Islet precursor cell (in vitro differentiated cells): ENCODE results near the gene RBM44.
"Not testable (repeated sequence)": the region's sequence is repeated elsewhere in the genome, so short reads cannot be mapped to it uniquely, and the experiment has no call there.

Experiments
- DNase-seq: peaks from one replicate; pipeline ENCODE4 v3.0.0-alpha.2; 2018

Gene RBM44

DNA sequence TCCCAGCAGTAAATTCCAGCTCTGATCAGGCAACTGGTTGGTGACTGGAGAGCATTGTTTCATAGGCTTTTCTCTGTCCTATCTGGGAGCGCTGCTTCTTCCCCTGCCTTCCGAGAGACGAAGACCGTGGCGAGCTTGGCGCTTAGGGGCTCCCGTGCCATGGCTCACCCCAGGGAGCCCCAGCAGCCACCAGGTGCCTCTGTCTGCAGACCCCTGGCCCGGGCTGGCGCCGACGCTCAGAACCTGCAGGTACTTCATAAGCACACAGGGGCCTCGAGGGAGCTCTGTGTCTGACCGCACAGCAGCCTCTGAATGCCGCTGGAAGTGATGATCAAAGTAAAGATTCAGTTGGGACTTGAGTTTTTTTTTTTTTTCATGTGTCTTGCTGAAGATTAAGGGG is 19.1 kb upstream of the RBM44 start:
- no peak for DNase-seq

DNA sequence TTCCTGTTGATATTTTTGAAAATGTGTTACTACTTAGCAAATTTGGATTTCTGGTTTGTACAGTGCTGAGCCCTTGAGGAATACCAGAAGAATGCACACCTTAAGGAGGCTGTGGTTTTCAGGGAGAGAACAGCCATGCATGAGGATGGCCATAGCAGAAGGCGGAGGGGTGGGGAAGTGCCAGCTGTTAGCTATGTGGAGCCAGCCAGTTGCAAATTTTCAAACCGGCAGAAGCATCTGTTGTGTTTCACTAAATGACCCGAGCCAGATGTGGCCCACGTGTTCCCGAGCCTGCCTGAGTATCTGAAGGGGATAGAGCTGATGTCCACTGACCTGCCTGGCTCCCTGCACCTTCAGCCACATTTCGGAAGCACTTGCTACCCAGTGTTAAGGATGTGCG is 16.4 kb upstream of the RBM44 start:
- no peak for DNase-seq

DNA sequence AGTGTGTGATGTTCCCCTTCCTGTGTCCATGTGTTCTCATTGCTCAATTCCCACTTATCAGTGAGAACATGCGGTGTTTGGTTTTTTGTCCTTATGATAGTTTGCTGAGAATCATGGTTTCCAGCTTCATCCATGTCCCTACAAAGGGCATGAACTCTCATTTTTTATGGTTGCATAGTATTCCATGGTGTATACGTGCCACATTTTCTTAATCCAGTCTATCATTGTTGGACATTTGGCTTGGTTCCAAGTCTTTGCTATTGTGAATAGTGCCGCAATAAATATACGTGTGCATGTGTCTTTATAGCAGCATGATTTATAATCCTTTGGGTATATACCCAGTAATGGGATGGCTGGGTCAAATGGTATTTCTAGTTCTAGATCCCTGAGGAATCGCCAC is 14.9 kb upstream of the RBM44 start:
- not testable (repeated sequence) for DNase-seq

DNA sequence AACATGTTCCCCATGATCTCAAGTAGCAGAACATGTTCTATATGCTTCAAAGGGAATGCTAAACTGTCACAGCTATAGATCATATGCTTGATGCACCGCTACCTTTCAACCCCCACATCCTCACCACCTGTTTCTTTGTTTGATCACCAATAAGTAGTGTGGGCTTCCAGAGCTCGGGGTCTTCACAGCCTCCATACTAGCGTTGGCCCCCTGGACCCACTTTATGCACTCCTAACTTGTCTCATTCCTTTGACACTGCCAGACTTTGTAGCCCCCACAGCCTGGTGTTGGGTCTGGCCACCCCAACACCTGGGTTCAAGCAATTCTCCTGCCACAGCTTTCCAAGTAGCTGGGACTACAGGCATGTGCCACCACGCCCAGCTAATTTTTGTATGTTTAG is 11.6 kb upstream of the RBM44 start:
- DNase-seq, result no peak

DNA sequence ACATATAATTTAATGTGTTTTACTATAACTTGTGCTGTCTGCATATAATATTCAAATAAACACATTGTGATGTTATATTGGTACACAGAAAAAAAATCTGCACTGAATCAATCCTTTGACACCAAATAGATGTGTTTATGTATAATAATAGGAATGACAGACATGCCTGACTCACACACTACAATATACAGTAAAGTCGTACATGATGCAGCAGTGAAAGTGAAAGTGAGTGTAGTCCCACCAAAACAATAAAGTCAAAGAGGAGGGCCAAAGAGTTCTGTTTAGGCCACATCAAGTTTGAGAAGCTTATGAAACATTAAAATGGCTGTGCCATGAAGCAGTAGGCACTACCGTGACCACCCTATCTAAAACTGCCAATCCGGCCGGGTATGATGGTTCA is 8.2 kb upstream of the RBM44 start:
- DNase-seq, result no peak

DNA sequence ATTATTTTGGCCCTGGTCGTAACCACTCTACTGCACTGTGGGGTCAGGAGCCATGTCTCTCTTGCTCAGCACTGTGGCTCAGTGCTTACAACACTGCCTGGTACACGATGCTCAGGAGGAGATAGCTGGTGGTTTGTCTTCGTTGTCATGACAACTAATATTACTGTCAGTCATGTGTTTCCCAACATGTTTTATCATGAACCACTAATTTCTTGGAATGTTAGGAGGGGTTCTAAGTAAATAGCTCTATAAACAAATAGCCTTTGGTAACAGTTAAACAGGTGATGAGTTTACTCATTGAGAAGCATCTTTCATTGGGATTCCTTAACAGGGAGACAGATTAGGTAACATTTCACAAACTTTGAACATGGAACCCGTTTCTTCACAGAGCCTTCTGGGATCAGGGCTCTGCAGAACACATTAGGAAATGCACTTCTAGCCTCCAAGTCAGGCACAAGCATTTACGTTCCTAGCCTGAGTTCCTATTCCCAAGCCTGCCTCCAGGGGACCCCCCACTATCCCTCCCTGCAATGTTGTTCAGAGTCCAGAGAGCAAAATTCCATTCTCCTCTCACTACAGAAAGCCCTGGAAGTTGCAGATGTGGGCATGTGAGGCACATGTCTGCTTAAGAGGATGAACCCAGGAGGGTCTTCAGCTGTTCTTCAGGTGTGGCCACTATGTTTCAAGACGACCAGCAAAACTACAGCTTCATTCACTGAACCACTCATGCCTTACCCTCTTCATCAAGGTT is 6.4 kb upstream of the RBM44 start:
- DNase-seq, result no peak

DNA sequence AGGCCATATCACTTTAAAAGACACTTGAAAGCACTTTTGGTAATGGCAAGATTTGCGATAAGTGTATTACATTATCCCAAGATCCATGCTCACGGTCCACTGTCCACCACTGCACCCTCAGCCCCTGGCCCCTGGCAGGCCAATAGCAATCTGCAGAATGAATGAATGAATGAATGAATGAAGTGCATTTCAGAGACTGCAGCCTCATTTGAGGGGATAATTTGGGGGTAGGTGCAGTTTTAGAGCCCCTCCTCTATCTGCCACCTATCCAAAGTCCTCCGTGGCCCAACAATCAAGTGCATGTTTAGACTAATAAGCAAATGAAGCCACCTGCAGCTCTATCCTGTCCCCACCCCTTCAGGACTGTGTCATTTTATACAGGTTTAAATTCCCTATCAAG is 1.3 kb upstream of the RBM44 start:
- DNase-seq, result no peak

DNA sequence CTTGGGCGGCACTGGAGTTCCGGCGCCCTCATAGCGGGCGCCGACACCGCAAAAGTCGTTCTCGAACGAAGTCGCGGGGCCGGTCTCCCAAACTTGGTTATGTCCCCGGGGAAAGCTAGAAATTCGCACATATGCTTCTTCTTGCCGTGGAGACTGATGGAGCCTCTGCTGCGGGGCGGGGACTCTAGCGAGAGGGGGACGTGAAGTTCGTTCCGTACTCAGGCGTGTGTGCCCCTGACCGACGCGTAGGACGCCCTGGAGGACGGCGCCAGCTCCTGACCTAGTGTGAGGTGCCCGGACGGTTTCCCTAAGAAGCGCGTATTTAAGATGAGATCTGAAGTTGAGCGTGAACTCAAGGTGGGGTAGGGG is 465 bp downstream of the RBM44 start:
- DNase-seq, result no peak

DNA sequence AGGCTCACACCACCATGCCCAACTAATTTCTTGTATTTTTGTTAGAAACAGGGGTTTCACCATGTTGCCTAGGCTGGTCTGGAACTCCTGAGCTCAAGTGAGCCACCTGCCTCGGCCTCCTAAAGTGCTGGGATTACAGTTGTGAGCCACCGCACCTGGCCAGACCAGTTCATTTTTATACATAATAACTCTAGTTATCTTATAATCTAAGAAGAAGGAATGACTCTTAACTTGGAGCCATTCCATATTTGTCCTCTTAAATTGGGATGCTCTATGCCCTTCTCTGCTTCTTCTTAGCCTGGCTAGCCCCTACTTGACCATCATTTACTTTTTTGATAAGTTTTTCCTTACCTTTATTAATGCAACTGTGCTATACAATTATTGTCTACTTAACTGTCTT is 2.9 kb downstream of the RBM44 start:
- DNase-seq, result no peak

DNA sequence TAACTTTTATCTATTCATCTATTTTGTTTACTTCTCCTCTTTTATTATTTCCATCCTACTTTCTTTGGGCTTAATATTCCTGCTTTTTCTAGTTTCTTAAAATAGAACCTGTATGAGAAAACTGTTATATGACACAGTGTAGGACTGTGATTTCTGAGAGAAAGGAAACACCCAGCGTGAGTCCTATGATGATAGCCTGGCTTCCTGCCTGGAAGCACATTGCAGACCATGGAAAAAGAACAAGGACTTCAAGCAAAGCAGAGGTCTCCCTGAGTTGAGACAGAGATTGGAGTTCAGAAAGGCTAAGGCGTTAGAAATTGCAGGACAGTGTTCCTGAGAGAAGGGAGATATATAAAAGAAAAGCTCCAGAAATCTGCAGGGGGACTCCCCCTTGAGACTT is 7.8 kb downstream of the RBM44 start:
- DNase-seq, result no peak

DNA sequence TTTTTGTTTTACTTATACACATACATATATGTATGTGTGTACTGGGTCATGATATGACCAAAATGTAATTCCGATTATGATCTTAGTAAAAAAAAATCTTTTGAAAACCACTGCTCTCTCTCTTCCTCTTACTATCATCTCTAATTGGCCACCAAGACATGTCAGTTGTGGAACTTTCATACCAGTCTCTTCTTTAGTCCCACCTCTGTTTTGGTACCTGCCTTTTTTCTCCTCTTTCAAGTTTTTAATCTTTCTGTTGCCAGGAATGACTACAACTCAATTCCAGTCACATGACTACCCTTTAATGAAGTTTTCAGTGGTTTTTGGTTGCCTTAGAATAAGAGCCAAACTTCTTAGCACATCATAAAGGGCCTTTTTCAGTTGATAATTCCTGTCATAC is 17.1 kb downstream of the RBM44 start:
- DNase-seq, result no peak

DNA sequence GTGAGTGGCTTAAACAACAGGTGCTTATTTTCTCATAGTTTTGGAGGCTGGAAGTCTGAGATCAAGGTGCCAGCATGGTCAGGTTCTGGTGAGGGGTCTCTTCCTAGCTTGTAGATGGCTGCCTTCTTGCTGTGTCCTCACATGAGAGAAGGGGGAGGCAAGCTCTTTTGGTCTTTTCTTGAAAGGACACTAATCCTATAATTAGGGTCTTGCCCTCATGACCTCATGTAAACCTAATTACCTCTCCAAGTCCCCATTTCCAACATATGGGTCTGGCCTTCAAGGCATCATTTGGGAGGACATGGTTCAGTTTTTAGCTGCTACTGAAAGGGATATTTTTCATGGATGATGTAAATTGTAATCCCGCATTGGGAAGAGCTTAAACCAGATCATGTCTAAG is 18.0 kb downstream of the RBM44 start:
- no peak for DNase-seq

DNA sequence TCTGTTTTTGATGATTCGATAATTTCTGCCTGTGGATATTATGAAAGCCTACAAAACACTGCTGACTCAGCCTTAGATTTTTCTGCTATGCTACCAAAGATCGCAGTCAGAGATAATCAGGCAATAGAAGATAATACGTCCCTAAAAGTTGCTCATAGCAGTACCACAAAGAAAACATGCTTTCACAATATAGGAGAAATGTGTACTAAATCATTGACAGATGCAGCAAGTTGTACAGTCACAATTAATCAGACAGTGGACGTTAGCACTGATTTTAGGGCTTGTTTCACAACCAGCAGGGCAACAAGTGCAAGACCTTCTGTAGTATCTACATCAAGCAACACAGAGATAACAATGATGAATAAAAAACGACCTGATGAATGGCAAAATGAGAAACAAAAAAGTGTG is 19.5 kb downstream of the RBM44 start:
- no peak for DNase-seq

DNA sequence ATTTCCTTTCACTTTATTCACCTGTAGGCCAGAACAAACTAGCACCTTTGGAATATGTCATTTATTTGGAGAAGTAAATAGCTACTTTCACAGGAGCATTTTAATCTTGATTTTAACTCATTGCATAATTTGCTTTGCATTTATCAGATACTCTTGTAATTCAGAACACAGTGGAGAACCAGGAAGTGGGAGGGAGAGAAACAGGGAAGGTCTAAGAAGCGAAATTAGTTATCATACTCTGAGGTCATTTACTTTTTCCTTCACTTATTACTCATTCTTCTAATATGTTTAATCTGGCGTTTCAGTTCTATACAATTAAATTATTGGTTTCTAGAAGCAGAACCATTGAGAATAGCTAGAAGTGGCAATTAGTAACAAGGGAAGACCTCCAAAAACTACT is 20.7 kb downstream of the RBM44 start:
- no peak for DNase-seq

DNA sequence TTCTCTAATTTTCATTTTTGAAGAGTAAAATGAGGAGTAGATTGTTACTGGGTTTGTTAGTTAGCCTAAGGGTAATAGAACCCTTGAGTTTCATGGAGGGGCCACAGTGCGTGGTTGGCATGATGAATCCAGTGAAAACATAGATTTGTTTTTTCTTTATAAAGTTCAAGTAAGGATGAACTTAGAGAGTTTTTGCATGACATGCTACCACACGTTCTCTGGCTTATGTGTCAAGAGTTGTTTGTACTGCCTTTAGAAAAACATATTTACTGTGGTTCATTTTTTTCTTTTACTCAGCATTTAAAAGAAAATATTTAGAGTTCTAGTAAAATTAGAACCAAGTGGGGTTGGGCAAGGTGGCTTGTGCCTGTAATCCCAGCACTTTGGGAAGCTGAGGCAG is 21.8 kb downstream of the RBM44 start:
- no peak for DNase-seq

DNA sequence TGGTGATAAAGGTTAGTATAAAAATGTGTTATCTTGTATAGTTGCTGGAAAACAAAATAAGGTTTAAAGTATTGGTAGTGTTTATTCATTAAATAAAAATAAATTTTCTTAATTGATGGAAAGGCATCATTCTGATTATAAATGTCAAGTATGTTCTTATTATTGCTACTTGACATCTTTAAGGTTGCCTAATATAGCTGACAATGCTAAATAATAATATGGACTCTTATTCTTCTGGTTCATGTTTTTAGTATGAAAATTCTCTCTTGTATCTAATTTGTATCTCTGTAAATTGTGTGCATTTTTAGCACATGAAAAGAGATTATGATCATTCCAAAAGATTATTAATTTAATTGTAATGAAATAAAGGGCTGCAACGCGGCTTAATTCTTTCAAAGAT is 25.0 kb downstream of the RBM44 start:
- DNase-seq, result no peak

DNA sequence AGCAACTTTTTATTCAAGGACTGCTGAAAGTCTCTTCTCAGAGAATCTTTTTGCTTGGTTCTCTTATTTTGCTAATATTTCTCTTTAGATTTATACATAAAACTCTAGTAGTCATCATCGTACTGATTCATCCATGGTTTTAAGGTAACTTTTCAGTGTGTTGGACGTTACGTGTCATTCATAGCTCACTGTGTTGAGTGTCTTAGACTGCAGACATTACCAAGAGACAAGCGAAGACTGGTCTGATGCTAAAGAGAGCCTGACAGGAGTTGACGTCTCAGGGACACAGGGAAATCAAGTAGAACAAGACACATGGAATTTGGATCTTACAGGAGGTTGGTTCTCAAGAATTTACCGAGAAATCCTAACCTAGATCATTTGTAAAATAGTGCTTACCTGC is 25.5 kb downstream of the RBM44 start:
- DNase-seq, result no peak

DNA sequence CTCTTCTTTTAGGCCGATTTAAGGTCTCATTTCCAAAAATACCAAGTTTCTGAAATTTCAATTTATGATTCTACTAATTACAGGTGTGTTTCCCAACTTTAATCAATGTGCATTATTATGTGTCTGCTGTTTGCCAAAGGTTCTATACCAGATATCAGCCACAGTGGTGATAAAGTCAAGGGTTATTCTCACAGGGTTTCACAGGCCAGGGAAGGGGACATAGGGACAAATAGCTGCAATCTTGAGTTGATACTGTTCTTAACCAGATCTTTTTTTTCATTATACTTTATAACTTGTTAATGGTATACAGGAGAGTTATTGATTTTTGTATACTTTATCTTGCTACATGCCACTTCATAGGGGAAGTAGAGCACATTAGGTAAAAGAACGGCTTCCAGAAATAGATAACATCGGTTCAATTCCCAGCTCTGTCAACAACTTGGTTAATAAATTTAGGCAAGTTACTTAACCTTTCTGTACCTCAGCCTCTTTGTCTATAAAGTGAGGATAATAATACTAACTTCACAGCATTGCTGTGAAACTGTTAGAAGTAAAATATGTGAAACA is 28.9 kb downstream of the RBM44 start:
- no peak for DNase-seq

DNA sequence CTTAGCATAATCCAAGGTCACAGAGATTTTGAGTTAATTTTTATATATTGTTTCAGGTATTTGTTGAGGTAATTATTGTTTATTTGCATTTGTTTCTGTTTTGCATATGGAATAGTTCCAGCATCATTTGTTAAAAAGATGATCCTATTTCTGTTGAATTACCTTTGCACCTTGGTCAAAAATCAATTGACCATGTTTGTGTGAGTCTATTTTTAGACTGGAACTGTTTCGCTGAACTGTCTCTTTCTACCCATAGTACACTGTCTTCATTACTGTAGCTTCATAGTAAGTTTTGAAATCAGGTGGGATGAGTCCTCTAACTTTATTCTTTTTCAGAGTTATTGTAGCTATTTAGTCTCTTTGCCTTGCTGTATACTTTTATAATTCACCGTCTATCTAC is 31.9 kb downstream of the RBM44 start:
- DNase-seq, result no peak

DNA sequence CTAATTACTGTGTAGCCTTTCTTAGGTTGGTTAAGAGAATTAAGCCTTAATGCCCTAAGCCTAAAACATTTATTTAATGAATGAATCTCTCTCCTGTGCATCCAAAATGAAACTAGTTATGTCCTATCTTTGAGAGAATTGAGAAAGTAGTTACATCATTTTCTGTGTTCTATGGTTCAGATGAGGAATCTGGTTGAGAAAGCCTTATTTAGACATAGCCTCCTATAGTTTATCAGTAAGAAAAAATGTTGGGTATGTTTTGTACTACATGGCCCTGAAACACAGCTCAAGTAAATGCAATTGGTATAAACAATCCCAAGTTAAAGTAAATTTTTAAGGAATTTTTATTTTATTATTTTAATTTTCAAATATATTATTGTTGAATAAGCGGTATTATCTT is 35.0 kb downstream of the RBM44 start:
- DNase-seq, result no peak

DNA sequence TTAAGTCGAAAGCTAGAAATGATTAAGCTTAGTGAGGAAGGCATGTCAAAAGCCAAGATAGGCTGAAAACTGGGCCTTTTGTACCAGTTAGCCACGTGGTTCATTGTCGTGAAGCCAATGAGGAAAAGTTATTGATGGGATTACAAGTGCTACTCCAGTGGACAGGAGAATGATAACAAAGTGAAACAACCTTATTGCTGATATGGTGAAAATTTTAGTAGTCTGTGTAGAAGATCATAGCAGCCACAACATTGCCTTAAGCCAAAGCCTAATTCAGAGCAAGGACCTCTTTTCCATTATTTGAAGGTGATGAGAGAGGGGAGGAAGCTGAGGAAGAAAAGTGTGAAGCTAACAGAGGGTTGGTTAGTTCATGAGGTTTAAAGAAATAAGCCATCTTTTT is 36.8 kb downstream of the RBM44 start:
- DNase-seq, result no peak

DNA sequence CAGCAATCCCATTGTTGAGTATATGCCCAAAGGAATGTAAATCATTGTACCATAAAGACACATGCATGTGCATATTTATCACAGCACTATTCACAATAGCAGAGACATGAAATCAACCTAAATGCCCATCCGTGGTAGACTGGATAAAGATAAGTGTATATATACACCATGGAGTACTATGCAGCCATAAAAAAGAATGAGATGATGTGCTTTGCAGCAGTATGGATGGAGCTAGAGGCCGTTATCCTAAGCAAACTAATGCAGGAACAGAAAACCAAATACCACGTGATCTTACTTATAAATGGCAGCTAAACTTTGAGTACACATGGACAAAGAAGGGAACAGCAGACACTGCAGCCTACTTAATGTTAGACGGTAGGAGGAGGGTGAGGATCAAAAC is 42.5 kb downstream of the RBM44 start:
- DNase-seq, result no peak

DNA sequence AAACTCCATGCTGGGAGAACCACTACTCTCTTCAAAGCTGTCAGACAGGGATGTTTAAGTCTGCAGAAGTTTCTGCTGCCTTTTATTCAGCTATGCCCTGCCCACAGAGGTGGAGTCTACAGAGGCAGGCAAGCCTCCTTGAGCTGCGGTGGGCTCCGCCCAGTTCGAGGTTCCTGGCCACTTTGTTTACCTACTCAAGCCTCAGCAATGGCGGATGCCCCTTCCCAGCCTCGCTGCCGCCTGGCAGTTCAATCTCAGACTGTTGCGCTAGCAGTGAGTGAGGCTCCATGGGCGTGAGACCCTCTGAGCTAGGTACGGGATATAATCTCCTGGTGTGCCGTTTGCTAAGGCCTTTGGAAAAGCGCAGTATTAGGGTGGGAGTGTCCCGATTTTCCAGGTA is 50.4 kb downstream of the RBM44 start:
- peak; percentile 22 for DNase-seq

DNA sequence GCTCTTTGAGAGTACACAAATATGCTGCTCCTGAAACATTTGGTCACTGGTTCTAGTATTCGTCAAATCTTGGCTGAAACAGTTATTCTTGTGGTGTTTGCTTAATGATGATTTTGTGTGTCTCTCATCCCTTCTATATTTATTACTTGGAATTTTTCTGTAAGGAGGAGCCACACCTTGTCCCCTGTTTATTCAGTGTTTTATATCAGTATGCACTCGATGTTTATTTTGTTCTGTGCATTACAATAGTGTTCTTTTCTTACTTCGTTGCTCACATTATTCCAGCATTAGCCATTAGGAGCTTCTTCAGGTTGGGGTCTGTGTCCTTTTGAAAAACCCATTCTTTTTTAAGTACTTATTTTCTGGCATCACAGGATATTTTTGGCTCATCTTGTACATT is 55.7 kb downstream of the RBM44 start:
- no peak for DNase-seq

DNA sequence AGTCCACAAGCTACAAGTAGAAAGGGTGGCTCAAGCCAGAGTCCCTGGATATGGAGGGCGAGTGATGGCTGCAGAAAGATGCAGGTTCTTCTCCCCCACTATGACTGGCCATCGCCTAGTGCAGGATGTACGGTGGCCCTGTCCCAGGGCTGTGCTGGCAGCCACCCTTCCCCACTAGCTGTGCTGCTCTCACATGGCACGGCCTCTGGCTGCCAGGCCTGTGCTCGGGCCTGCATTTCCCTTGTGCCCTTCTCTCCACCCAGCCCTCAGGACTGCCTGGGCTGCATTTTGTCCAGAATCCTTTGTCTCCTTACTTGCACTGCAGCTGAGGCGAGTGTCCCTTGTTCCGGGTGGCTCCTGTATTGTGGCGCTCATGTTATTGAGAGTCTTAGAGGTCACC is 59.2 kb downstream of the RBM44 start:
- DNase-seq, result no peak
